Loucy (cell line): Measurements from ENCODE around the gene CCKAR.

Experiments
- H2AFZ ChIP-seq: fragments of 200-600 bp; sonication (generic); 2 replicates; pipeline ENCODE4 v1.6.0; 2016; ENCODE audit warnings: antibody characterized with exemption, mild to moderate bottlenecking, low read length, moderate library complexity
- H3F3A ChIP-seq: fragments of 200-600 bp; 2 replicates; pipeline ENCODE4 v1.6.0; 2016; ENCODE audit warnings: antibody characterized with exemption, low read depth, mild to moderate bottlenecking
- H3K27me3 ChIP-seq: fragments of 200-600 bp; sonication (generic); 2 replicates; pipeline ENCODE4 v1.6.1; 2014; ENCODE audit warnings: low read length, mild to moderate bottlenecking; ENCODE audit not compliant: insufficient read depth, poor library complexity, severe bottlenecking
- H3K36me3 ChIP-seq: fragments of 200-600 bp; sonication (generic); 2 replicates; pipeline ENCODE4 v1.6.1; 2016; ENCODE audit warnings: low read length; ENCODE audit not compliant: insufficient read depth
- H3K4me1 ChIP-seq: fragments of 200-600 bp; sonication (generic); 2 replicates; pipeline ENCODE4 v1.5.1; 2014; ENCODE audit warnings: low read length, mild to moderate bottlenecking; ENCODE audit not compliant: insufficient read depth, poor library complexity, severe bottlenecking
- H3K4me2 ChIP-seq: fragments of 200-600 bp; sonication (generic); 2 replicates; pipeline ENCODE4 v1.6.0; 2014; ENCODE audit warnings: antibody characterized with exemption, low read length, low read depth, mild to moderate bottlenecking; ENCODE audit not compliant: poor library complexity, severe bottlenecking
- H3K4me3 ChIP-seq: fragments of 200-600 bp; sonication (generic); 2 replicates; pipeline ENCODE4 v1.5.1; 2014; ENCODE audit warnings: low read length, mild to moderate bottlenecking, mixed read lengths; ENCODE audit not compliant: poor library complexity, severe bottlenecking
- H3K79me2 ChIP-seq: fragments of 200-600 bp; sonication (generic); 2 replicates; pipeline ENCODE4 v1.6.1; 2014; ENCODE audit warnings: low read length; ENCODE audit not compliant: insufficient read depth
- H3K9ac ChIP-seq: fragments of 200-600 bp; sonication (generic); 2 replicates; pipeline ENCODE4 v1.6.0; 2014; ENCODE audit warnings: mild to moderate bottlenecking, low read depth, low read length, moderate library complexity; ENCODE audit not compliant: poor library complexity, severe bottlenecking
- H3K9me2 ChIP-seq: fragments of 200-600 bp; sonication (generic); replicated peaks from 2 replicates; pipeline ENCODE4 v1.6.1; 2016; ENCODE audit warnings: low read depth, low read length, mixed read lengths
- H3K9me3 ChIP-seq: fragments of 200-600 bp; sonication (generic); 2 replicates; pipeline ENCODE4 v1.6.1; 2014; ENCODE audit warnings: mild to moderate bottlenecking, antibody characterized with exemption, low read length, low read depth; ENCODE audit not compliant: insufficient read depth
- H4K20me1 ChIP-seq: fragments of 200-600 bp; sonication (generic); 2 replicates; pipeline ENCODE4 v1.6.0; 2014; ENCODE audit warnings: antibody characterized with exemption, low read length, mild to moderate bottlenecking; ENCODE audit not compliant: insufficient read depth, poor library complexity, severe bottlenecking
- CTCF ChIP-seq: fragments of 200-600 bp; sonication (generic); conservative IDR thresholded peaks from 2 replicates; pipeline ENCODE4 v1.5.1; 2014; ENCODE audit warnings: mild to moderate bottlenecking, antibody characterized with exemption, low read length
- EZH2phosphoT487 ChIP-seq: fragments of 200-600 bp; IDR thresholded peaks from 2 replicates; pipeline ENCODE4 v1.6.1; 2018; ENCODE audit warnings: antibody characterized with exemption, mild to moderate bottlenecking, moderate library complexity, borderline replicate concordance

CCKAR gene

DNA sequence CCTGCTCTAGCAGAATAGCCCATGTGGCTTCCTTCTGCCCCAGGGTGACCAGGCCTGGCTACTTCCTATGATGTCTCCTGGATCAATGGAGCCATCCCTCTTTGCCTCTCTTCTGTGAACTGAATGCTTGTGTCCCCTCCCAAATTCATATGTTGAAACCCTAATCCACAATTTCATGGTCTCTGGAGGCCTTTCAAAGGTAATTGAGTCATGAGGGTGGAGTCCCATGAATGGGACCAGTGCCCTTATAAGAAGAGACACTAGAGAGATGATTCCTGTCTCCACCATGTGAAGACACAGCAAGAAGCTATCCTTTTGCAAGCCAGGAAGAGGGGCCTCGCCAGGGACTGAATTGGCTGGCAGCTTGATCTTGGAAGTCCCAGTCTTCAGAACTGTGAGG, 18.4 kb downstream of the CCKAR start:
- Histone ChIP-seq H3K9me2 (no peaks in the 10 kb centered on the region), H2AFZ (no peak overlapping the region), H3K9me3 (no peaks in the 10 kb centered on the region), H4K20me1 (no peaks in the 10 kb centered on the region), H3K4me3 (no peak overlapping the region), H3K9ac (no peak overlapping the region), H3K79me2 (no peaks in the 10 kb centered on the region), H3K4me1 (no peaks in the 10 kb centered on the region), H3F3A (no peaks in the 10 kb centered on the region), H3K4me2 (no peak overlapping the region), H3K36me3 (no peaks in the 10 kb centered on the region), H3K27me3 (no peaks in the 10 kb centered on the region)
- TF ChIP-seq EZH2phosphoT487 (no peak), CTCF (no peak)

DNA sequence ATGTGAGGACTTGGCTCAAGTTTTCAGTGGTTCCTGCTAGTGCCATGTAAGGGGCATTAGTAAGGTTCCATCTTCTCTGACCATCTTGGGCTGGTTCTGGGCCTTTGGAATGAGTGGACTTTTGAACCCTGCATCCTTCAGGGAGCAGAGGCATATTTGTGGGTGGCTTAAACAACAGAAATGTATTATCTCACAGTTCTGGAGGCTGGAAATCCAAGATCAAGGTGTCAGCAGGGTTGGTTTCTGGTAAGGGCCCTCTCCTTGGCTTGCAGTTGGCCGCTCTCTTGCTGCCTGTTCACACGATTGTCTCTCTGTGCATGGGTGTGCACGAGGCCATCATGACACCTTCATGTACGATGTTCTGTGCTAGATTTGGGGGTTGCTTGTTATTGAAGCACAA, 21.3 kb downstream of the CCKAR start:
- no peak for TF ChIP-seq EZH2phosphoT487
- no peak for TF ChIP-seq CTCF
- Histone ChIP-seq H3K79me2 (no peaks in the 10 kb centered on the region), H3K9me3 (no peaks in the 10 kb centered on the region), H3K4me3 (no peak overlapping the region), H4K20me1 (no peaks in the 10 kb centered on the region), H2AFZ (no peak overlapping the region), H3K27me3 (no peaks in the 10 kb centered on the region), H3F3A (no peaks in the 10 kb centered on the region), H3K9ac (no peak overlapping the region), H3K4me2 (no peak overlapping the region), H3K36me3 (no peaks in the 10 kb centered on the region), H3K4me1 (no peaks in the 10 kb centered on the region), H3K9me2 (no peaks in the 10 kb centered on the region)

DNA sequence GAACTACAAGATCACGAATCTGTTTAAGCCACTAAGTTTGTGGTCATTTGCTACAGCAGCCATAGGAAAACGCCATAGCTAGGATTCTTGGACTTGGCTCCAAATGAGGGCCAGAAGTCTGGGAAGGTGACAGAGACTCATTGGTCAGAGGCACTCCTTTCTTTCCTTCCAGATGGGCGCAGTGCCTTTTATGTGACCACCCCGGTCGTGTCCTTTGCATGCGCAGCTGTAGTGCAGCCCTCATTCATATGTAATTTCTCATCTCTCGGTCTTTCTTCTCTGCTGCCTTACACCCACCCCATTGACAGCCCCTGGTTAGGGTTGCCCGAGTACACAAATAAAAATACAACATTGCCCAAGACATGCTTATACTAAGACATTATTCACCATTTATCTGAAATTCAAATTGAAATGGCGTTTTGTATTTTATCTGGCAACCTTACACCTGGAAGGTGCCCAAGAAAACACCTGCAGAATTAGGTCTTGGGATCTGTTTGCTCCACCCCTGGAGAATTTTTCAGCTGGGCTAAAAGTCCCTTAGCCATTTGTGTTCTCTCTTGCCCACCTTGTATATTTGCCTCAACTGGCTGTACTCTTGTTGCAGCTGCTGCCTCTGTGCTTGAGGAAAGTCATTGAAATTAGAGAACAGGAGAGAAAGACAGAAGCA, 21.9 kb downstream of the CCKAR start:
- Histone ChIP-seq H2AFZ (no peak overlapping the region), H3F3A (no peaks in the 10 kb centered on the region), H3K4me3 (no peak overlapping the region)

More for the DNA sequence above, 21.9 kb downstream of the CCKAR start:
- H3K36me3 ChIP-seq = no peaks in the 10 kb centered on the region
- H3K9me2 ChIP-seq = no peaks in the 10 kb centered on the region
- no peaks in the 10 kb centered on the region for H3K9me3 ChIP-seq
- H4K20me1 ChIP-seq = no peaks in the 10 kb centered on the region
- no peaks in the 10 kb centered on the region for H3K79me2 ChIP-seq
- no peak for TF ChIP-seq EZH2phosphoT487
- no peak for TF ChIP-seq CTCF
- no peak overlapping the region for H3K4me2 ChIP-seq
- H3K4me1 ChIP-seq = no peaks in the 10 kb centered on the region
- no peak overlapping the region for H3K9ac ChIP-seq
- H3K27me3 ChIP-seq = no peaks in the 10 kb centered on the region
